NT2/D1 (cell line): ENCODE measurements around the gene PSMD12.

ENCODE experiments used
- YY1 ChIP-seq: IDR thresholded peaks from 2 replicates; pipeline ENCODE4 v1.6.1; 2011; ENCODE audit not compliant: insufficient read length, insufficient read depth
- ZNF274 ChIP-seq: IDR thresholded peaks from 2 replicates; pipeline ENCODE4 v1.6.1; 2011; ENCODE audit warnings: mild to moderate bottlenecking, low read depth, low read length

DNA sequence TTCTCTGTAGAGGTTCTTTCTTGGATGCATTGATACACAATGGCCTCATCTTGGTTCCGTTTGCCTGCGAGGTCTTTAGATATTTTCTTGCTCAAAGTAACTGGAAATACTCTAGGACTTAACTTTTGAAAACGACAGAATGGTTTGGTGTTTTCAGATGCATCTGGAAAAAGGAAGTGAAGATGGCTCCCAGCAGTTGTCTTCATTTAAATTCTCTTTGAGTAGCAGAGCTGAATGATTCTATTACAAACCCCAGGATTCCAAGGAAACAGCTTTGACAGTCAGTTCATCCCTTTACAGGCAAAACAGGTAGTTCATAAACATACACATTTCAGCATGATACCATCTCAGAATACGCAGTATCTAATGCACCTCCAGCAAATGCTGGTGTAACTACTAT is 54.8 kb downstream of the PSMD12 start:
- TF ChIP-seq YY1 (no peak), ZNF274 (no peak)
